ENCODE data around the gene ZNF230. TPM values are rescaled to one million over a fixed set of nuclear protein-coding genes. Genes with fewer than 3 reads are reported as not detected.

Gene ZNF230
- polyA plus RNA-seq, 2 donors: 1.1 to 1.4 TPM

GRCh38 chr19:44061038-44061437 lies 58.3 kb downstream of the ZNF230 start:
- peaks cover 13 to 24% of the 10 kb centered on the region in 2 donors for H3K36me3 ChIP-seq (ENCODE audit: control insufficient read depth in 2 of 2, insufficient read depth in 2 of 2, low read length in 1 of 2)
- H3K27ac ChIP-seq (ENCODE audit: low read depth in 2 of 2, low read length in 1 of 2): no peak overlapping the region
- no peaks in the 10 kb centered on the region for H3K4me1 ChIP-seq (ENCODE audit: control insufficient read depth in 2 of 2, insufficient read depth in 2 of 2, low read length in 1 of 2)
- H3K27me3 ChIP-seq (ENCODE audit: control insufficient read depth in 1 of 2, insufficient read depth in 2 of 2, low read length in 2 of 2): no peaks in the 10 kb centered on the region
- WGBS, 2 donors: 92 to 95% methylated on average over 1 of the region's 1 CpG
- H3K4me3 ChIP-seq (ENCODE audit: low read depth in 1 of 2, low read length in 2 of 2): no peak overlapping the region
- peaks cover 11 to 26% of the 10 kb centered on the region in 2 donors for H3K9me3 ChIP-seq (ENCODE audit: control insufficient read depth in 2 of 2, insufficient read depth in 1 of 2, low read depth in 1 of 2, low read length in 1 of 2)

Other genes with a start within 250 kb of the ZNF230 start
- 10 to 100 TPM; 15.8 to 23.2 TPM for gene SMG9, start 248.0 kb upstream of the ZNF230 start, polyA plus RNA-seq
- gene KCNN4, start 222.0 kb upstream of the ZNF230 start, polyA plus RNA-seq: 1 to 10 TPM; 3.9 to 4.6 TPM
- 10 to 100 TPM in 1 of 2 donors, 1 to 10 TPM in 1; 3.8 to 12.3 TPM for gene LYPD5, start 200.5 kb upstream of the ZNF230 start, polyA plus RNA-seq
- gene ZNF283, start 175.6 kb upstream of the ZNF230 start, polyA plus RNA-seq: 1 to 10 TPM; 1.6 to 3.2 TPM
- 1 to 10 TPM in 1 of 2 donors, under 1 TPM in 1; 0.94 to 5.9 TPM for gene ZNF404, start 119.0 kb upstream of the ZNF230 start, polyA plus RNA-seq
- gene ZNF45, start 67.7 kb upstream of the ZNF230 start, polyA plus RNA-seq: 1 to 10 TPM; 3.0 to 3.2 TPM
- gene ZNF221, start 51.7 kb upstream of the ZNF230 start, polyA plus RNA-seq: 1 to 10 TPM in 1 of 2 donors, under 1 TPM in 1; 0.42 to 1.2 TPM
- gene ZNF155, start 18.8 kb upstream of the ZNF230 start, polyA plus RNA-seq: 1 to 10 TPM; 2.9 to 3.4 TPM
- gene ZNF222, start 22.4 kb downstream of the ZNF230 start, polyA plus RNA-seq: 1 to 10 TPM; 1.4 to 1.6 TPM
- gene ZNF223, start 49.1 kb downstream of the ZNF230 start, polyA plus RNA-seq: 1 to 10 TPM; 2.6 to 3.5 TPM
- gene ZNF284, start 69.2 kb downstream of the ZNF230 start, polyA plus RNA-seq: under 1 TPM; 0.32 to 0.67 TPM
- gene ZNF224, start 91.4 kb downstream of the ZNF230 start, polyA plus RNA-seq: 10 to 100 TPM in 1 of 2 donors, 1 to 10 TPM in 1; 6.6 to 10.6 TPM
- gene ZNF225, start 110.4 kb downstream of the ZNF230 start, polyA plus RNA-seq: under 1 TPM; 0.81 to 0.92 TPM
- gene ZNF234, start 138.6 kb downstream of the ZNF230 start, polyA plus RNA-seq: 1 to 10 TPM; 2.0 to 2.4 TPM
- gene ZNF226, start 162.1 kb downstream of the ZNF230 start, polyA plus RNA-seq: 10 to 100 TPM; 10.0 to 11.5 TPM
- gene ZNF227, start 209.6 kb downstream of the ZNF230 start, polyA plus RNA-seq: 1 to 10 TPM; 2.2 to 3.0 TPM

Data from esophagus (tissue), 2 donors.